Chondrocyte (in vitro differentiated cells): ENCODE results near the gene PRELID1. TPM values are rescaled to one million over a fixed set of nuclear protein-coding genes. Genes with fewer than 3 reads are reported as not detected.

Source experiments
- DNase-seq: peaks from one replicate; pipeline ENCODE4 v3.0.0; 2021; ENCODE audit warnings: mixed read lengths, low spot score
- H3K27ac Mint-ChIP-seq: one replicate; pipeline ENCODE4 v1.8.0; 2021; ENCODE audit warnings: mild to moderate bottlenecking, moderate library complexity, mixed read lengths; ENCODE audit not compliant: unreplicated experiment
- H3K27me3 Mint-ChIP-seq: 2 replicates; pipeline ENCODE4 v1.8.0; 2021; ENCODE audit warnings: low read depth, mixed read lengths
- H3K36me3 Mint-ChIP-seq: 2 replicates; pipeline ENCODE4 v1.8.0; 2021; ENCODE audit warnings: low read depth, mixed read lengths
- H3K4me1 Mint-ChIP-seq: 2 replicates; pipeline ENCODE4 v1.8.0; 2021; ENCODE audit warnings: low read depth, mild to moderate bottlenecking, mixed read lengths
- H3K4me3 Mint-ChIP-seq: one replicate; pipeline ENCODE4 v1.8.0; 2021; ENCODE audit warnings: mild to moderate bottlenecking, moderate library complexity, mixed read lengths; ENCODE audit not compliant: unreplicated experiment
- H3K9me3 Mint-ChIP-seq: 2 replicates; pipeline ENCODE4 v1.8.0; 2021; ENCODE audit warnings: low read depth, mixed read lengths
- total RNA-seq: library from RNA; stranded (reverse); gene quantifications from 3 replicates; pipeline ENCODE4 v1.2.1, GENCODE V29; 2021
- TF ChIP-seq, protein P1 (sequence below): fragments of 200-600 bp; sonication (generic); IDR thresholded peaks from 2 replicates; pipeline ENCODE4 v1.5.0; 2021; ENCODE audit warnings: antibody characterized with exemption, mild to moderate bottlenecking, moderate library complexity

The PRELID1 gene
- total RNA-seq, 1 donor from 2014 or later, result 109 TPM

DNA sequence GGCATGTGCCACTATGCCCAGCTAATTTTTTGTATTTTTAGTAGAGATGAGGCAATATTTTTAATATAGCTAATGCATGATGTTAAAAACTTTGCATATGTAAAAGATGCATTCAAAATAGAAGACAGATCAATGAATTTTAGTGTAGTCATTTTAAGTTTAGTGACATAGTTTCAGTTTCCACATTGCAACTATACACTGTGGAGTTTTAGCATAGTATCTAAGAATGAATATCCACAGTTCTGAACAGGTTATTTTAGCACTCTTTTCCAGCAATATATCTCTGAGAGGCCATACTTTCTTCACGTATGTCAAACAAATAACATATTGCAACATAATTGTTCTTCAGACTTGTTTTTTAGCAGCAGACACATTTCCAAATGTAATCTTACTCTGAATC, 39.4 kb upstream of the PRELID1 start:
- Mint-ChIP-seq H3K4me3 (no peak overlapping the region), H3K27ac (no peak overlapping the region), H3K9me3 (no peaks in the 10 kb centered on the region), H3K4me1 (peaks cover 5% of the 10 kb centered on the region), H3K36me3 (peaks cover 19% of the 10 kb centered on the region), H3K27me3 (no peaks in the 10 kb centered on the region)
- no peak for DNase-seq
- TF ChIP-seq, protein P1, sequence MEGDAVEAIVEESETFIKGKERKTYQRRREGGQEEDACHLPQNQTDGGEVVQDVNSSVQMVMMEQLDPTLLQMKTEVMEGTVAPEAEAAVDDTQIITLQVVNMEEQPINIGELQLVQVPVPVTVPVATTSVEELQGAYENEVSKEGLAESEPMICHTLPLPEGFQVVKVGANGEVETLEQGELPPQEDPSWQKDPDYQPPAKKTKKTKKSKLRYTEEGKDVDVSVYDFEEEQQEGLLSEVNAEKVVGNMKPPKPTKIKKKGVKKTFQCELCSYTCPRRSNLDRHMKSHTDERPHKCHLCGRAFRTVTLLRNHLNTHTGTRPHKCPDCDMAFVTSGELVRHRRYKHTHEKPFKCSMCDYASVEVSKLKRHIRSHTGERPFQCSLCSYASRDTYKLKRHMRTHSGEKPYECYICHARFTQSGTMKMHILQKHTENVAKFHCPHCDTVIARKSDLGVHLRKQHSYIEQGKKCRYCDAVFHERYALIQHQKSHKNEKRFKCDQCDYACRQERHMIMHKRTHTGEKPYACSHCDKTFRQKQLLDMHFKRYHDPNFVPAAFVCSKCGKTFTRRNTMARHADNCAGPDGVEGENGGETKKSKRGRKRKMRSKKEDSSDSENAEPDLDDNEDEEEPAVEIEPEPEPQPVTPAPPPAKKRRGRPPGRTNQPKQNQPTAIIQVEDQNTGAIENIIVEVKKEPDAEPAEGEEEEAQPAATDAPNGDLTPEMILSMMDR, result no peak

DNA sequence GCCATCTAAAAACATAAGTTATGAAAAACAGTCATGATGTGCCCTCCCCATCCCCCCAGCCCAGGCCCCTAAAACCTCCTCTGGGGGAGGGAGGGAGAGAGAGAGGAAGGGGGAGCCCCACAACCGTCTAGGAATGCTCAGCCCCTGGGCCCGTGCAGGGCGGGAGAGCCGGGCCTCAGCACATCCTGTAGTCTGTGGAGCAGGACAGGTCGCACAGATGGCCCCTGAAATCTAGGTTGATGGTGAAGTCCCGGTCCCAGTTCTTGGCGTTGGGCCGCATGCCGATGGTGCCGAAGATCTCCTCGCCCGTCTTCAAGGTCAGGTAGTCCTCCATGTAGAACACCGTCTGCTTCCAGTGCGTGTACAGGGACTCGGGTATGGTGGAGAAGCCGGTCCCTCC, 38.2 kb upstream of the PRELID1 start:
- H3K9me3 Mint-ChIP-seq, result no peaks in the 10 kb centered on the region
- no peak for DNase-seq
- H3K36me3 Mint-ChIP-seq, result peaks cover 17% of the 10 kb centered on the region
- peaks cover 6% of the 10 kb centered on the region for H3K4me1 Mint-ChIP-seq
- H3K27ac Mint-ChIP-seq, result no peak overlapping the region
- H3K27me3 Mint-ChIP-seq, result no peaks in the 10 kb centered on the region
- H3K4me3 Mint-ChIP-seq, result no peak overlapping the region
- TF ChIP-seq, protein P1, result no peak

DNA sequence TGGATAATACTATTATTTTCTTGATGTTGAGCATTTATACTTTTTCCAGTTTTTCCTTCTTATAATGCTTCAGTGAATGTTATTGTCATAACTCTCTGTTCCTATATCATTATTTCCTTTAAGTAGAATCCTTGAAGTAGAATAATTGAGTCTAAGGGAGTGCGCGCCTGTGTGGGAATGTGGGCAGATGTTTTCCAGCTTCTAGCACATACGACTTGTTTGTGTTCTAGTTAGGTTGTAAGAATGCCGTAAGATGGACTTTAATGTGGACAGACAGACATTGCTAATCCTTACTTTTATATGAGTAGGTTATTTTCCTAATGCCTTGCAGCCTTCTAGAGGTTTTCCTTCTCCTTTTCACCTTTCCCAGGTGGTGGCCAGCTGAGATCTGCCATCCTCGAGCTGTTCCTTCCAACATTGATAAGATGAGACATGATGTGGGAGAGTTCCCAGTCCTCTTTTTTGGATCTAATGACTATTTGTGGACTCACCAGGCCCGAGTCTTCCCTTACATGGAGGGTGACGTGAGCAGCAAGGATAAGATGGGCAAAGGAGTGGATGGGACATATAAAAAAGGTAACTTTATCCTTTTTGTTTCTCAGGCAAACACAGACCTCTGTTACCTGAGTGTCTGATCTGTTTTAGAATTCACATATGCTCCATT, 34.2 kb upstream of the PRELID1 start:
- peaks cover 20% of the 10 kb centered on the region for H3K4me1 Mint-ChIP-seq
- H3K9me3 Mint-ChIP-seq, result no peaks in the 10 kb centered on the region
- H3K36me3 Mint-ChIP-seq, result peaks cover 15% of the 10 kb centered on the region
- no peak for DNase-seq
- no peaks in the 10 kb centered on the region for H3K27me3 Mint-ChIP-seq
- H3K4me3 Mint-ChIP-seq, result no peak overlapping the region
- no peak overlapping the region for H3K27ac Mint-ChIP-seq
- TF ChIP-seq, protein P1, result no peak

DNA sequence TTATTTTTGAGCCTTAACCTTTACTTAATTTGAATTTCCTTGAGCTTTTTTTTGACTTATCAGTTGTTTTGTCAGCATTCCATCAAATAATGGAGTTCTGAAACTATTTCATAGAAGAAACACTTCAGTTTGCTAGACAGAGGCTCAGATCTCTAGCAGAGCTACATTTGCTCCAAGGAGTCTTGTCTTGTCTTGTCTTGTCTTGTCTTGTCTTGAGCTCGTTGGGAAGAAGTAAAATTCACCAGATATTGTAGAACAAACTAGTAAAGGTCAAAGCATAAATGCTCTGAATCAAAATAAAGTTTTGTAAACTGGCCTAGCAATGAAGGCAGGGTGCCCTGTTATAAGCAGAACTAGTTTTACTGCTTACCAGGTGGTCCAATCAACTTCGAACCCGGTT, 33.6 kb upstream of the PRELID1 start:
- H3K9me3 Mint-ChIP-seq, result no peaks in the 10 kb centered on the region
- peaks cover 20% of the 10 kb centered on the region for H3K4me1 Mint-ChIP-seq
- H3K36me3 Mint-ChIP-seq, result peaks cover 19% of the 10 kb centered on the region
- no peak overlapping the region for H3K4me3 Mint-ChIP-seq
- no peak overlapping the region for H3K27ac Mint-ChIP-seq
- TF ChIP-seq, protein P1, result no peak
- no peak for DNase-seq
- no peaks in the 10 kb centered on the region for H3K27me3 Mint-ChIP-seq

DNA sequence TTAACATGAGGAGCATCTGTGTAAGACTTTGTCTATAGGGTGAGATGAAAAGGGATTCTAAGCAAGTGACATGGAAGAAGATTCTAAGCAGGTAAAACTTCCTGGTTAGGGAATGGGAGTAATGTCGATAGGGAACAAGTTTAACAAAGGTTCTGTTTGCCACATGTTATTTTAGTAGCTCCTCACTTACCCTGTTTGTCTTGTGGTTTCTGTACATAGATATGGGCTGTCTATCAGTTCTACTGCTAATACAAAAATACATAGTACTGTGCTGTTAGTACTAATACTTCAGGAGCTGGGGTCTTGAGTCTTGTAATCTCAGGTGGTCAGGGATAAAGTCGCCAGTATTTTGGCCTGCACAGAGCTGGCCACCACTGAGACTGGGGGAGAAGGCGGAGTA, 32.9 kb upstream of the PRELID1 start:
- Mint-ChIP-seq H3K27ac (peak overlapping the region; percentile 49), H3K4me1 (peaks cover 20% of the 10 kb centered on the region), H3K36me3 (peaks cover 20% of the 10 kb centered on the region), H3K27me3 (no peaks in the 10 kb centered on the region), H3K9me3 (no peaks in the 10 kb centered on the region), H3K4me3 (no peak overlapping the region)
- no peak for DNase-seq
- TF ChIP-seq, protein P1, result no peak
